WTC11 (cell line): ENCODE data around the gene SCG5. TPM values are rescaled to one million over a fixed set of nuclear protein-coding genes. Genes with fewer than 3 reads are reported as not detected.

Experiments
- ATAC-seq: fragments of 200-7000 bp; cut with Tn5 transposase; 2 replicates; pipeline ENCODE4 v1.10.0; 2021; ENCODE audit warnings: mild to moderate bottlenecking, moderate library complexity
- CTCF ChIA-PET: fragments of 300-600 bp; sonication (Branson Sonifier 250); formaldehyde crosslinking; loops from one replicate; lab custom pipeline; 2021; ENCODE audit warnings: antibody characterized with exemption; lab: Charles Lee
- POLR2A ChIA-PET: fragments of 350-600 bp; sonication (Branson Sonifier 250); formaldehyde crosslinking; loops from one replicate; lab custom pipeline; 2021; ENCODE audit warnings: antibody characterized with exemption; lab: Charles Lee
- DNase-seq: peaks from one replicate; pipeline ENCODE4 v3.0.0; 2021; ENCODE audit warnings: low spot score
- H3K27ac Mint-ChIP-seq: 2 replicates; pipeline ENCODE4 v1.8.0; 2021; ENCODE audit warnings: mixed read lengths
- H3K27me3 Mint-ChIP-seq: 2 replicates; pipeline ENCODE4 v1.8.0; 2021; ENCODE audit warnings: low read depth, mild to moderate bottlenecking, moderate library complexity, mixed read lengths
- H3K36me3 Mint-ChIP-seq: 2 replicates; pipeline ENCODE4 v1.8.0; 2021; ENCODE audit warnings: mixed read lengths
- H3K4me1 Mint-ChIP-seq: 2 replicates; pipeline ENCODE4 v1.8.0; 2022; ENCODE audit warnings: mixed read lengths
- H3K4me3 Mint-ChIP-seq: 2 replicates; pipeline ENCODE4 v1.8.0; 2021; ENCODE audit warnings: mild to moderate bottlenecking, moderate library complexity, mixed read lengths
- H3K9me3 Mint-ChIP-seq: 2 replicates; pipeline ENCODE4 v1.8.0; 2021; ENCODE audit warnings: mixed read lengths
- ATF3 ChIP-seq: sonication (generic); formaldehyde crosslinking; conservative IDR thresholded peaks from 2 replicates; pipeline ENCODE4 v1.8.1; 2022; ENCODE audit warnings: mild to moderate bottlenecking, missing genetic modification reagents
- CBFB ChIP-seq: sonication (generic); formaldehyde crosslinking; IDR thresholded peaks from 2 replicates; pipeline ENCODE4 v1.8.1; 2022; ENCODE audit warnings: mild to moderate bottlenecking, low read depth, missing genetic modification reagents
- CDX4 ChIP-seq: fragments of 250-450 bp; sonication (Bioruptor Pico); IDR thresholded peaks from 2 replicates; pipeline ENCODE4 v1.9.0; 2021; ENCODE audit warnings: moderate library complexity, mild to moderate bottlenecking, inconsistent platforms, borderline replicate concordance
- ELF4 ChIP-seq: sonication (generic); formaldehyde crosslinking; IDR thresholded peaks from 2 replicates; pipeline ENCODE4 v1.8.1; 2022; ENCODE audit warnings: low read depth, mild to moderate bottlenecking, moderate library complexity, missing genetic modification reagents
- ERG ChIP-seq: fragments of 250-450 bp; sonication (Bioruptor Pico); IDR thresholded peaks from 2 replicates; pipeline ENCODE4 v1.8.0; 2021; ENCODE audit warnings: mild to moderate bottlenecking
- ESRRA ChIP-seq: sonication (generic); formaldehyde crosslinking; IDR thresholded peaks from 2 replicates; pipeline ENCODE4 v1.8.1; 2022; ENCODE audit warnings: mild to moderate bottlenecking, missing genetic modification reagents, borderline replicate concordance
- ETV6 ChIP-seq: sonication (generic); formaldehyde crosslinking; IDR thresholded peaks from 2 replicates; pipeline ENCODE4 v1.8.1; 2022; ENCODE audit warnings: mild to moderate bottlenecking, missing genetic modification reagents
- FOXP1 ChIP-seq: sonication (generic); formaldehyde crosslinking; IDR thresholded peaks from 2 replicates; pipeline ENCODE4 v1.8.0; 2022; ENCODE audit warnings: missing genetic modification reagents, mild to moderate bottlenecking, moderate library complexity, borderline replicate concordance
- HMGXB4 ChIP-seq: sonication (generic); formaldehyde crosslinking; IDR thresholded peaks from 2 replicates; pipeline ENCODE4 v1.8.1; 2023; ENCODE audit warnings: mild to moderate bottlenecking, moderate library complexity, missing genetic modification reagents
- KAT7 ChIP-seq: sonication (generic); formaldehyde crosslinking; IDR thresholded peaks from 2 replicates; pipeline ENCODE4 v1.8.1; 2023; ENCODE audit warnings: missing genetic modification reagents, mild to moderate bottlenecking, borderline replicate concordance
- NFE2L1 ChIP-seq: sonication (generic); formaldehyde crosslinking; IDR thresholded peaks from 2 replicates; pipeline ENCODE4 v1.8.1; 2023; ENCODE audit warnings: missing genetic modification reagents
- NR3C1 ChIP-seq: sonication (generic); formaldehyde crosslinking; conservative IDR thresholded peaks from 2 replicates; pipeline ENCODE4 v1.8.1; 2023; ENCODE audit warnings: low read depth, mild to moderate bottlenecking, missing genetic modification reagents
- TCF7 ChIP-seq: sonication (generic); formaldehyde crosslinking; IDR thresholded peaks from 2 replicates; pipeline ENCODE4 v1.8.0; 2022; ENCODE audit warnings: mild to moderate bottlenecking, low read depth, missing genetic modification reagents, moderate library complexity
- TP53 ChIP-seq: sonication (generic); formaldehyde crosslinking; IDR thresholded peaks from 2 replicates; pipeline ENCODE4 v1.8.1; 2023; ENCODE audit warnings: mild to moderate bottlenecking, missing genetic modification reagents
- USF1 ChIP-seq: sonication (generic); formaldehyde crosslinking; IDR thresholded peaks from 2 replicates; pipeline ENCODE4 v1.8.0; 2022; ENCODE audit warnings: mild to moderate bottlenecking, missing genetic modification reagents
- USF2 ChIP-seq: sonication (generic); formaldehyde crosslinking; IDR thresholded peaks from 2 replicates; pipeline ENCODE4 v1.8.1; 2023; ENCODE audit warnings: mild to moderate bottlenecking, missing genetic modification reagents, moderate library complexity
- ZNF425 ChIP-seq: fragments of 250-450 bp; sonication (Bioruptor Pico); conservative IDR thresholded peaks from 2 replicates; pipeline ENCODE4 v1.9.0; 2021; ENCODE audit warnings: mild to moderate bottlenecking
- ZNF512 ChIP-seq: sonication (generic); formaldehyde crosslinking; IDR thresholded peaks from 2 replicates; pipeline ENCODE4 v1.8.1; 2022; ENCODE audit warnings: missing genetic modification reagents, borderline replicate concordance
- total RNA-seq: library from RNA; stranded (reverse); gene quantifications from 3 replicates; pipeline ENCODE4 v1.2.3, GENCODE V29; 2021

The SCG5 gene
- total RNA-seq, 1 experiment from 2014 or later = 14.2 TPM

- no peak for TF ChIP-seq TCF7 (CRISPR knock-in tag)
- TF ChIP-seq ATF3 = no peak
- TF ChIP-seq TP53 (CRISPR knock-in tag) = no peak
- no peak for TF ChIP-seq ERG
- TF ChIP-seq FOXP1 = no peak
- TF ChIP-seq NFE2L1 (CRISPR knock-in tag) = no peak
- no peak for TF ChIP-seq ELF4 (CRISPR knock-in tag)
- TF ChIP-seq CDX4 (CRISPR knock-in tag) = no peak
These were observed 5.1 kb upstream of the SCG5 start (continued) for GRCh38 chr15:32636410-32636809.

- ChIA-PET CTCF (no interaction called here), POLR2A (no interaction called here)
These were observed 4.5 kb upstream of the SCG5 start for GRCh38 chr15:32636908-32637567.

More at GRCh38 chr15:32636908-32637567, 4.5 kb upstream of the SCG5 start:
- H3K27ac Mint-ChIP-seq = no peak overlapping the region
- DNase-seq (no peak), ATAC-seq (no peak)
- peaks cover 53% of the 10 kb centered on the region for H3K36me3 Mint-ChIP-seq
- H3K27me3 Mint-ChIP-seq = no peaks in the 10 kb centered on the region
- peaks cover 11% of the 10 kb centered on the region for H3K4me1 Mint-ChIP-seq
- TF ChIP-seq ETV6 = no peak
- TF ChIP-seq USF1 = no peak
- no peak for TF ChIP-seq HMGXB4 (CRISPR knock-in tag)
- no peak for TF ChIP-seq CBFB (CRISPR knock-in tag)
- TF ChIP-seq ZNF425 (CRISPR knock-in tag) = no peak
- TF ChIP-seq ESRRA (CRISPR knock-in tag) = no peak
- TF ChIP-seq NR3C1 (CRISPR knock-in tag) = no peak
- no peak for TF ChIP-seq NFE2L1 (CRISPR knock-in tag)
- TF ChIP-seq USF2 (CRISPR knock-in tag) = no peak
- TF ChIP-seq KAT7 = no peak
- TF ChIP-seq ZNF512 (CRISPR knock-in tag) = no peak
- no peak overlapping the region for H3K4me3 Mint-ChIP-seq
- no peaks in the 10 kb centered on the region for H3K9me3 Mint-ChIP-seq
